ENCODE measurements around the gene PTPRG. TPM values are rescaled to one million over a fixed set of nuclear protein-coding genes. Genes with fewer than 3 reads are reported as not detected.
A peak's percentile ranks its signal among the peaks of the same experiment; 100 is the strongest.

Gene PTPRG
- total RNA-seq, 1 experiment from 2014 or later: 69.3 TPM

GRCh38 chr3:61914276-61914675, 352.9 kb downstream of the PTPRG start:
- no peaks in the 10 kb centered on the region for H3K23me2 ChIP-seq (ENCODE audit: insufficient read length, low read depth, low read length, poor library complexity, severe bottlenecking)
- H3K4ac ChIP-seq (ENCODE audit: low read depth, low read length): no peak overlapping the region
- no peak overlapping the region for H2BK15ac ChIP-seq (ENCODE audit: low read depth, low read length)
- H2AK5ac ChIP-seq (ENCODE audit: insufficient read length, low read length): no peak overlapping the region
- no peak for TF ChIP-seq CTCF (conservative IDR thresholded peaks at IDR 0.05)
- H3K27ac Mint-ChIP-seq: peak overlapping the region in 1 of 3 experiments; percentile 54; a peak in 1 of 7 replicates
- no peaks in the 10 kb centered on the region for H3K27me3 ChIP-seq (ENCODE audit: insufficient read depth, low read length)
- no peak overlapping the region for H4K5ac ChIP-seq (ENCODE audit: insufficient read length, low read depth, low read length)
- H3K9ac ChIP-seq (ENCODE audit: extremely low read depth, insufficient read length, low read length): no peak overlapping the region
- H3K79me1 ChIP-seq (ENCODE audit: insufficient read depth, low read depth, low read length, poor library complexity, severe bottlenecking): peaks cover 6% of the 10 kb centered on the region
- H3K14ac ChIP-seq (ENCODE audit: insufficient read depth, low read length): no peak overlapping the region
- H4K91ac ChIP-seq (ENCODE audit: insufficient read length, low read depth, low read length): no peak overlapping the region
- no peak overlapping the region for H2BK120ac ChIP-seq (ENCODE audit: low read depth, low read length, poor library complexity, severe bottlenecking)
- no peak overlapping the region for H3T11ph ChIP-seq (ENCODE audit: low read length)
- peaks cover 68 to 78% of the 10 kb centered on the region in 2 experiments for H3K4me1 Mint-ChIP-seq
- H3K56ac ChIP-seq (ENCODE audit: insufficient read length, low read depth, low read length): no peak overlapping the region
- H3K9me3 Mint-ChIP-seq: no peaks in the 10 kb centered on the region
- no peak overlapping the region for H2BK5ac ChIP-seq (ENCODE audit: insufficient read length, low read length)
- H2BK20ac ChIP-seq (ENCODE audit: low read depth, low read length, poor library complexity, severe bottlenecking): no peak overlapping the region
- H3K4me3 Mint-ChIP-seq: no peak overlapping the region
- DNase-seq: no peak
- H2AFZ ChIP-seq (ENCODE audit: low read length): no peak overlapping the region
- no peak overlapping the region for H3K18ac ChIP-seq (ENCODE audit: insufficient read length, low read depth, low read length)
- H4K20me1 ChIP-seq (ENCODE audit: control insufficient read depth, insufficient read depth, insufficient read length): no peaks in the 10 kb centered on the region
- H4K8ac ChIP-seq (replicated peaks; ENCODE audit: insufficient read length, low read depth, low read length): no peak overlapping the region
- peaks cover 12% of the 10 kb centered on the region; the same call in 1 of the 2 replicates for H3K4me1 ChIP-seq (ENCODE audit: insufficient read depth, low read length)
- no peak overlapping the region for H3K4me2 ChIP-seq (ENCODE audit: insufficient read depth, insufficient read length, low read length)
- no peaks in the 10 kb centered on the region for H3K36me3 Mint-ChIP-seq (ENCODE audit: insufficient read depth in 1 of 3, low read depth in 3 of 3)
- H3K27ac ChIP-seq (ENCODE audit: insufficient read length, low read depth, low read length): no peak overlapping the region
- no peak overlapping the region for H2BK12ac ChIP-seq (ENCODE audit: insufficient read length, low read depth, low read length)
- H3K23ac ChIP-seq (ENCODE audit: insufficient read length, low read depth, low read length): no peak overlapping the region
- H3K27me3 Mint-ChIP-seq (ENCODE audit: low read depth): no peaks in the 10 kb centered on the region
- H3K9me3 ChIP-seq (ENCODE audit: control insufficient read depth, low read depth, low read length): no peaks in the 10 kb centered on the region
- WGBS (ENCODE audit: extremely low coverage, insufficient read length, low lambda C conversion rate): no CpG with 5 or more reads among the region's 6 CpGs
- peaks cover 13% of the 10 kb centered on the region; the same call in 1 of the 2 replicates for H3K79me2 ChIP-seq (ENCODE audit: insufficient read depth, low read length)
